K562 (cell line): ENCODE measurements around the gene ZNF107. TPM values are rescaled to one million over a fixed set of nuclear protein-coding genes. Genes with fewer than 3 reads are reported as not detected.
A peak's percentile ranks its signal among the peaks of the same experiment; 100 is the strongest.

ENCODE experiments used
- ATAC-seq: fragments of 200-7000 bp; cut with Tn5 transposase; 3 replicates; pipeline ENCODE4 v1.9.1; 2020; ENCODE audit warnings: moderate library complexity
- BruUV-seq: library from RNA; stranded (reverse); fragments of 400-500 nt; replicated peaks from 2 replicates; lab custom pipeline; 2021; lab: Mats Ljungman, UMichigan
- CTCF ChIA-PET: fragments of 300-600 bp; formaldehyde crosslinking; extraction: SDS; loops from one replicate; lab custom pipeline; 2021; ENCODE audit warnings: low intra/inter-chr PET ratio; lab: Yijun Ruan, JAX
- POLR2A ChIA-PET: fragments of 300-600, 350-650 bp; sonication (Branson Sonifier 250); formaldehyde crosslinking; extraction: SDS; loops from one replicate; lab custom pipeline; 2021; ENCODE audit warnings: antibody characterized with exemption, inconsistent platforms; lab: Yijun Ruan, JAX
- DNase-seq, 4 experiments: peaks; one replicate each; pipeline versions ENCODE4 v3.0.0 to v3.0.0-alpha.2; 2011 to 2018; ENCODE audit warnings: low spot score in 3 of 4, mixed read lengths in 3 of 4; ENCODE audit errors: extremely low read depth in 1 of 4
- FAIRE-seq: peaks from 2 replicates; lab custom pipeline; 2011; peaks lifted over from hg19 to GRCh38; lab: Jason Lieb, UNC
- H2AFZ ChIP-seq: 2 replicates; pipeline ENCODE4 v1.6.0; 2011; ENCODE audit warnings: low read depth, low read length, control low read depth, inconsistent platforms
- H3K27ac ChIP-seq: fragments of 200-600 bp; 3 replicates; pipeline ENCODE4 v1.8.0; 2011; ENCODE audit warnings: low read depth, mild to moderate bottlenecking, control low read depth, inconsistent platforms, low read length, moderate library complexity, mixed read lengths; ENCODE audit errors: extremely low read depth
- H3K27me3 ChIP-seq, 2 experiments: fragments of 300-600 bp in 1 of 2; 2 replicates in 1 of 2; 3 replicates in 1 of 2; pipeline versions ENCODE4 v1.6.0 to v1.8.0; 2011; ENCODE audit warnings: inconsistent platforms in 2 of 2, low read length in 2 of 2, mild to moderate bottlenecking in 1 of 2, mixed read lengths in 1 of 2, moderate library complexity in 1 of 2; ENCODE audit not compliant: control insufficient read depth in 2 of 2, insufficient read depth in 2 of 2
- H3K36me3 ChIP-seq: fragments of 300-600 bp; 3 replicates; pipeline ENCODE4 v1.8.0; 2011; ENCODE audit warnings: mild to moderate bottlenecking, low read length, inconsistent platforms; ENCODE audit not compliant: control insufficient read depth, insufficient read depth
- H3K4me1 ChIP-seq, 2 experiments: fragments of 200-600 bp in 1 of 2; replicated peaks in 1 of 2; 2 replicates in 1 of 2; 3 replicates in 1 of 2; pipeline versions ENCODE4 v1.5.1 to v1.8.0; 2011; ENCODE audit warnings: inconsistent platforms in 2 of 2, low read length in 2 of 2, mild to moderate bottlenecking in 1 of 2, mixed read lengths in 1 of 2, moderate library complexity in 1 of 2; ENCODE audit not compliant: control insufficient read depth in 2 of 2, insufficient read depth in 2 of 2
- H3K4me2 ChIP-seq: 2 replicates; pipeline ENCODE4 v1.6.1; 2011; ENCODE audit warnings: low read length, control low read depth, inconsistent platforms, mixed read lengths; ENCODE audit not compliant: insufficient read depth
- H3K4me3 ChIP-seq: fragments of 200-600 bp; sonication (generic), shearing (Covaris generic); 2 replicates; pipeline ENCODE4 v1.5.1; 2016; ENCODE audit warnings: control low read depth, inconsistent platforms
- H3K79me2 ChIP-seq: fragments of 200-600 bp; 3 replicates; pipeline ENCODE4 v1.8.0; 2011; ENCODE audit warnings: low read length, inconsistent platforms; ENCODE audit not compliant: control insufficient read depth, insufficient read depth
- H3K9ac ChIP-seq, 2 experiments: 2 replicates each; pipeline versions ENCODE4 v1.6.0 to v1.6.1; 2011; ENCODE audit warnings: low read depth in 2 of 2, low read length in 2 of 2, control low read depth in 1 of 2, inconsistent platforms in 1 of 2, mild to moderate bottlenecking in 1 of 2, mixed read lengths in 1 of 2; ENCODE audit not compliant: insufficient read depth in 1 of 2
- H3K9me1 ChIP-seq: one replicate; pipeline ENCODE4 v1.6.0; 2011; ENCODE audit warnings: inconsistent platforms, mild to moderate bottlenecking, low read length, moderate library complexity; ENCODE audit not compliant: control insufficient read depth, insufficient read depth
- H3K9me3 ChIP-seq: replicated peaks from 2 replicates; pipeline ENCODE4 v1.5.1; 2011; ENCODE audit warnings: low read depth, low read length, inconsistent platforms; ENCODE audit not compliant: control insufficient read depth, insufficient read depth
- H4K20me1 ChIP-seq: replicated peaks from 2 replicates; pipeline ENCODE4 v1.6.1; 2011; ENCODE audit warnings: low read length, inconsistent platforms, mixed read lengths; ENCODE audit not compliant: control insufficient read depth, insufficient read depth
- BRCA1 ChIP-seq, 2 experiments: fragments of 450-650 bp in 1 of 2; sonication (generic) in 1 of 2; formaldehyde crosslinking in 1 of 2; IDR thresholded peaks; 2 replicates each; pipeline versions ENCODE4 v1.5.0 to v1.6.1; 2017 to 2020; ENCODE audit warnings: mild to moderate bottlenecking in 1 of 2, missing genetic modification reagents in 1 of 2
- CAMTA2 ChIP-seq: fragments of 250-450 bp; sonication (Bioruptor Pico); conservative IDR thresholded peaks from 2 replicates; pipeline ENCODE4 v1.5.1; 2022
- DMBX1 ChIP-seq: fragments of 250-450 bp; sonication (Bioruptor Pico); IDR thresholded peaks from 2 replicates; pipeline ENCODE4 v1.8.0; 2022; ENCODE audit warnings: inconsistent platforms, mild to moderate bottlenecking, moderate library complexity, borderline replicate concordance
- RAD21 ChIP-seq, 2 experiments: fragments of 250-450 bp in 1 of 2; fragments of 450-650 bp in 1 of 2; sonication (Bioruptor Pico) in 1 of 2; formaldehyde crosslinking in 1 of 2; IDR thresholded peaks in 1 of 2; conservative IDR thresholded peaks in 1 of 2; 2 replicates each; pipeline versions ENCODE4 v1.4.0 to v1.8.0; 2020 to 2022; ENCODE audit warnings: mild to moderate bottlenecking in 2 of 2, moderate library complexity in 1 of 2
- SMC3 ChIP-seq: conservative IDR thresholded peaks from 2 replicates; pipeline ENCODE4 v1.6.1; 2011; ENCODE audit warnings: low read depth, low read length, improper control_type of control experiment; ENCODE audit not compliant: insufficient read depth
- SRSF9 ChIP-seq: fragments of 200-400 bp; formaldehyde crosslinking; IDR thresholded peaks from 2 replicates; pipeline ENCODE4 v1.6.1; 2017; ENCODE audit warnings: low read depth, low read length, borderline replicate concordance
- TAL1 ChIP-seq: fragments of 450-650 bp; IDR thresholded peaks from 2 replicates; pipeline ENCODE4 v1.6.1; 2016; ENCODE audit warnings: mild to moderate bottlenecking
- ZNF239 ChIP-seq: fragments of 250-450 bp; sonication (Bioruptor Pico); IDR thresholded peaks from 2 replicates; pipeline ENCODE4 v1.4.0; 2020; ENCODE audit warnings: mild to moderate bottlenecking
- WGBS: fragments of 100-300 bp; shearing (Covaris generic); methylation state at CpG from one replicate; pipeline ENCODE4 v1.1.6; 2016; ENCODE audit warnings: low coverage, mixed read lengths; ENCODE audit not compliant: insufficient coverage; ENCODE audit errors: missing lambda C conversion rate; 5-methylcytosine and 5-hydroxymethylcytosine counted together
- in situ Hi-C: fragments of 300-500 bp; cut with MboI; formaldehyde crosslinking; loops from 4 replicates; pipeline ENCODE4 v1.15.0; 2018; ENCODE audit warnings: inconsistent platforms, mixed read lengths
- intact Hi-C: fragments of 100-400 bp; cut with micrococcal nuclease; formaldehyde crosslinking; loops from 2 replicates; pipeline ENCODE4 v1.14.2; 2022
- polyA plus RNA-seq, 8 experiments: library from polyadenylated mRNA; depleted of rRNA in 4 of 8; stranded (reverse) in 5 of 8; unstranded in 3 of 8; fragments of >200 nt; fragmentation: Nextera tagmentation in 2 of 8; fragmentation: Illumina TruSeq in 1 of 8; extraction: Ambion mirVana in 2 of 8; extraction: Trizol in 1 of 8; gene quantifications; 2 replicates each; pipeline versions ENCODE4 v1.2.1 to v1.2.3, GENCODE V29; 2011 to 2014; ENCODE audit warnings: inconsistent platforms in 1 of 8, missing spikeins in 1 of 8
- total RNA-seq, 7 experiments: library from RNA; depleted of rRNA in 6 of 7; stranded (reverse); fragments of >200 nt in 6 of 7; fragmentation: Illumina TruSeq in 2 of 7; extraction: Trizol in 2 of 7; gene quantifications; 2 replicates each; pipeline versions ENCODE4 v1.2.1 to v1.2.3, GENCODE V29; 2011 to 2021; ENCODE audit warnings: low replicate concordance in 1 of 7
- TF ChIP-seq, protein P1 (sequence below), 3 experiments: IDR thresholded peaks in 2 of 3; conservative IDR thresholded peaks in 1 of 3; 2 replicates each; pipeline ENCODE4 v1.5.1; 2011 to 2012; ENCODE audit warnings: low read length in 3 of 3, mild to moderate bottlenecking in 3 of 3, control low read depth in 2 of 3, improper control_type of control experiment in 1 of 3, inconsistent platforms in 1 of 3, low read depth in 1 of 3, mixed read lengths in 1 of 3, moderate library complexity in 1 of 3; ENCODE audit not compliant: insufficient read depth in 2 of 3
- TF ChIP-seq, protein P2 (sequence below), 2 experiments: fragments of 450-650 bp; formaldehyde crosslinking in 1 of 2; IDR thresholded peaks; 2 replicates each; pipeline versions ENCODE4 v1.4.0 to v1.6.1; 2014 to 2020; ENCODE audit warnings: mild to moderate bottlenecking in 2 of 2, borderline replicate concordance in 1 of 2, low read depth in 1 of 2

Gene ZNF107
- total and polyA plus RNA-seq, 9 of the 15 experiments (the other 6 are each of a cell fraction or from before 2014, with no cell fraction given): 2.4 to 14.2 (median 7.9) TPM

DNA sequence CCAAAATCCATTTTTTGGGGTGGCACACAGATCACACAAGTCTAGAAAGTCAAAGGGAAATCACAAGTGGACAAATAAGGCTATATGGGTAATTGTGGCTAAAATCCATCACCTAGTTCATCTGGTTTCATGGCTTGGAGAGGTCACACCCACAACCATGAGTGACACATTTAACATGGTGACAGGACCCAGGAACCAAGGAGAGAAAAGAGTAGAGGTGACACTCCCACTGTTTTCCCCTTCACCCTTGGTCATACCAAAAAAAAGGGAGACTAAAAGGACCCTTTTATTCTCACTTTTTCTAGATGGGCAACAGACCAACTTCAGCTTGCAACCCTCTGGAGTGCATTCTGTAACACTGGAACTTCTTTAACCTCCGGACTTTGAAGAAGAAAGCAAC lies 46.2 kb upstream of the ZNF107 start (continued):
- TF ChIP-seq BRCA1 (IDR thresholded peaks at IDR 0.05): no peak
- TF ChIP-seq BRCA1 (CRISPR knock-in tag; IDR thresholded peaks at IDR 0.05): no peak
- TF ChIP-seq ZNF239 (CRISPR knock-in tag): no peak
- no peak for TF ChIP-seq CAMTA2 (CRISPR knock-in tag)
- TF ChIP-seq DMBX1 (CRISPR knock-in tag): no peak

DNA sequence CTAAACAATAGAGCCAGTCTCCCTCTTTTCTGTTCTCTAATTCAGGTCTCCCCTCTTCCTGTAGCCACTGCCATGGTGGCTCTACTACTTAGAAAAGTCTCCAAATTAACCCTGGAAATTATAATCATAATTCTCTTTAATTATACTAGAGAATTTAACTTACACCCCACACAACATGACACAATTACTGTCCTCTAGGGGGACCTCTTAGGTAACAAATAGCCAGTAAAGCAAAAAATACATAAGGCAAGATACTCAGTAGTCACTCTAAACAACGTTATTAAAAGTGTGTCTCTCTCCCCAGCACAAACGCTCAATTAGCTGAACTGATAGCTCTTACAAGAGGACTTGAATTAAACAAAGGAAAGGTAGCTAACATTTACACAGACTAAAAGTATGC lies 44.3 kb upstream of the ZNF107 start:
- BruUV-seq: no TSS peak
- Histone ChIP-seq H3K4me3 (no peak overlapping the region), H3K4me1 (no peaks in the 10 kb centered on the region), H4K20me1 (no peaks in the 10 kb centered on the region), H3K27me3 (no peaks in the 10 kb centered on the region), H3K36me3 (no peaks in the 10 kb centered on the region), H3K27ac (no peak overlapping the region), H3K9ac (no peak overlapping the region), H3K9me3 (no peaks in the 10 kb centered on the region), H3K9me1 (no peaks in the 10 kb centered on the region), H3K79me2 (no peaks in the 10 kb centered on the region), H2AFZ (no peak overlapping the region), H3K4me2 (no peak overlapping the region)
- no peak for FAIRE-seq
- in situ Hi-C loops (no loop called here), intact Hi-C loops (loop anchor here (5.0 to 10.0 kb wide), 3 partner anchors 603 to 1604 kb away; no protein-coding TSS in a partner anchor)
- peak in 2 of 4 experiments; percentile 22 to 30 for DNase-seq
- CTCF ChIA-PET: interaction anchor here (0.6 kb wide), 1 partner anchor 595 kb away, joined by 3 read pairs; no protein-coding TSS in a partner anchor
- POLR2A ChIA-PET: no interaction called here
- TF ChIP-seq, protein P1, sequence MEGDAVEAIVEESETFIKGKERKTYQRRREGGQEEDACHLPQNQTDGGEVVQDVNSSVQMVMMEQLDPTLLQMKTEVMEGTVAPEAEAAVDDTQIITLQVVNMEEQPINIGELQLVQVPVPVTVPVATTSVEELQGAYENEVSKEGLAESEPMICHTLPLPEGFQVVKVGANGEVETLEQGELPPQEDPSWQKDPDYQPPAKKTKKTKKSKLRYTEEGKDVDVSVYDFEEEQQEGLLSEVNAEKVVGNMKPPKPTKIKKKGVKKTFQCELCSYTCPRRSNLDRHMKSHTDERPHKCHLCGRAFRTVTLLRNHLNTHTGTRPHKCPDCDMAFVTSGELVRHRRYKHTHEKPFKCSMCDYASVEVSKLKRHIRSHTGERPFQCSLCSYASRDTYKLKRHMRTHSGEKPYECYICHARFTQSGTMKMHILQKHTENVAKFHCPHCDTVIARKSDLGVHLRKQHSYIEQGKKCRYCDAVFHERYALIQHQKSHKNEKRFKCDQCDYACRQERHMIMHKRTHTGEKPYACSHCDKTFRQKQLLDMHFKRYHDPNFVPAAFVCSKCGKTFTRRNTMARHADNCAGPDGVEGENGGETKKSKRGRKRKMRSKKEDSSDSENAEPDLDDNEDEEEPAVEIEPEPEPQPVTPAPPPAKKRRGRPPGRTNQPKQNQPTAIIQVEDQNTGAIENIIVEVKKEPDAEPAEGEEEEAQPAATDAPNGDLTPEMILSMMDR (IDR thresholded peaks at IDR 0.05 in 2 of 3, conservative IDR thresholded peaks at IDR 0.05 in 1 of 3; ENCODE audit: insufficient read depth in 2 of 3, low read depth in 1 of 3, low read length in 3 of 3): peak in 2 of 3 experiments; percentile 38 to 64; a peak in 3 of 6 replicates
- TF ChIP-seq SMC3 (0 out of 2 replicates have a peak, but pooled peaks have one; percentile 22), TAL1 (no peak), RAD21 (CRISPR knock-in tag; conservative IDR thresholded peaks at IDR 0.05 in 1 of 2, IDR thresholded peaks at IDR 0.05 in 1 of 2) (peak in 1 of 2 experiments; percentile 62; a peak in 3 of 4 replicates), SRSF9 (no peak)
- TF ChIP-seq, protein P2, sequence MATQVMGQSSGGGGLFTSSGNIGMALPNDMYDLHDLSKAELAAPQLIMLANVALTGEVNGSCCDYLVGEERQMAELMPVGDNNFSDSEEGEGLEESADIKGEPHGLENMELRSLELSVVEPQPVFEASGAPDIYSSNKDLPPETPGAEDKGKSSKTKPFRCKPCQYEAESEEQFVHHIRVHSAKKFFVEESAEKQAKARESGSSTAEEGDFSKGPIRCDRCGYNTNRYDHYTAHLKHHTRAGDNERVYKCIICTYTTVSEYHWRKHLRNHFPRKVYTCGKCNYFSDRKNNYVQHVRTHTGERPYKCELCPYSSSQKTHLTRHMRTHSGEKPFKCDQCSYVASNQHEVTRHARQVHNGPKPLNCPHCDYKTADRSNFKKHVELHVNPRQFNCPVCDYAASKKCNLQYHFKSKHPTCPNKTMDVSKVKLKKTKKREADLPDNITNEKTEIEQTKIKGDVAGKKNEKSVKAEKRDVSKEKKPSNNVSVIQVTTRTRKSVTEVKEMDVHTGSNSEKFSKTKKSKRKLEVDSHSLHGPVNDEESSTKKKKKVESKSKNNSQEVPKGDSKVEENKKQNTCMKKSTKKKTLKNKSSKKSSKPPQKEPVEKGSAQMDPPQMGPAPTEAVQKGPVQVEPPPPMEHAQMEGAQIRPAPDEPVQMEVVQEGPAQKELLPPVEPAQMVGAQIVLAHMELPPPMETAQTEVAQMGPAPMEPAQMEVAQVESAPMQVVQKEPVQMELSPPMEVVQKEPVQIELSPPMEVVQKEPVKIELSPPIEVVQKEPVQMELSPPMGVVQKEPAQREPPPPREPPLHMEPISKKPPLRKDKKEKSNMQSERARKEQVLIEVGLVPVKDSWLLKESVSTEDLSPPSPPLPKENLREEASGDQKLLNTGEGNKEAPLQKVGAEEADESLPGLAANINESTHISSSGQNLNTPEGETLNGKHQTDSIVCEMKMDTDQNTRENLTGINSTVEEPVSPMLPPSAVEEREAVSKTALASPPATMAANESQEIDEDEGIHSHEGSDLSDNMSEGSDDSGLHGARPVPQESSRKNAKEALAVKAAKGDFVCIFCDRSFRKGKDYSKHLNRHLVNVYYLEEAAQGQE (IDR thresholded peaks at IDR 0.05; ENCODE audit: borderline replicate concordance): peak; percentile 15; the same call in 1 of the 2 replicates
- TF ChIP-seq, protein P2 (CRISPR knock-in tag; IDR thresholded peaks at IDR 0.05; ENCODE audit: low read depth): no peak
- WGBS: 5% methylated on average over 2 of the region's 2 CpGs
- peak; percentile 74 for ATAC-seq
